Measurements from ENCODE around the gene WNK3. TPM values are rescaled to one million over a fixed set of nuclear protein-coding genes. Genes with fewer than 3 reads are reported as not detected.
"Not testable (repeated sequence)": the region's sequence is repeated elsewhere in the genome, so short reads cannot be mapped to it uniquely, and the experiment has no call there.

Gene WNK3
- total RNA-seq = 3.3 TPM

DNA sequence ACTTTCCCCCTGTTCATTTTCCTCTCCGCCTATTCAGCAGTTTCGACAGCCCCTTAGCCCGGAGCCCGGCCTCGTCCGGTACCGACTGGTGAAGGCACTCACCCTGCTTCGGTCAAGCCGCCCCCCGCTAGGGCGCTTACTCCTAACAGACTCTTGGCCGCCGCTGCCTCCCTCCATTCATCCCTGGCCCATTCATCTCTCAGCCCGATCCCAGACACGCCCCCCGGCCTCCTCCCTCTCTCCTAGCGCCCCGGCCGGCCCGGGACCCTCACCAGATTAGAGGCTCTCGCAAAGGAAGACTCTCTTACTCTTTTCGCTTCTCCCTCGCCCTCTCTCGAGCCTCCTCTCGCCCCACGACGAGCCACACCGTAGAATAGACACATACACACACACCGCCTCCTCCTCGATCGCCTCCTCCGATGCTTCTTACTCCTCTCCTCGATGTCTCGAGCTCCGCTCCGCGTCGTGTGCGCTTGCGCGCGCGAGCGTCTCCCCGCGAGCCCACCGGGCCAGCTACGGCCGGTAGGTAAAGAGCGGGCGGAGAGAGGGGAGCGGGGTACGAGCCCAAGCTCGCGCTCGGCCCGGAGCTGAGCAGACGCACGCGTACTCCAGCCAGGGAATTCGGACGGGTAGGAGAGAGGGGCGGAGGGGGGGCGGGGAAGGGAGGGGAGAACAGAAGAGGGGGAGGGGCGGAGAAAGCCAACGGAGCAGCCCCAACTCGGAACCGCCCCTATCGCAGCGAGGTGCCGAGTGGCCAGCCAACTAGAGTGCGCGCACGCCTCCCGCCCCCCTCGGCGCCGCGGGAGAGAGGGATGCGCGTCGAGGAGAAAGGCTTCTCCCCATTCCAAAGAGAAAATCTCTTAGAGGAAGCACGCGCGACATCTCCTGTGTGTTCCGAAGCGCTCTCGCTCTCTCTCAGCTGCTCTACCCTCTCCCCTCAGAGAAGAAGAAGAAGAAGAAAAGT lies at the start of gene WNK3:
Gene WNK3, minus strand, starts transcription at position 633 of the 964 bp plus-strand sequence.
- Histone ChIP-seq H3K4me1 (no peaks in the 10 kb centered on the region), H3K36me3 (no peaks in the 10 kb centered on the region), H3K27ac (peak within 1 kb of the TSS; percentile 84 to 86), H3K27me3 (no peaks in the 10 kb centered on the region), H3K4me3 (peak within 1 kb of the TSS; percentile 56 to 67), H3K9me3 (no peaks in the 10 kb centered on the region)
- intact Hi-C loops (cut with DNase I) = loop anchor here (1.0 to 5.0 kb wide), 7 partner anchors 83 to 915 kb away; partner anchors contain the start of genes FAM120C, MAGED2 and TSR2
- peak; percentile 18 to 86 for DNase-seq (ENCODE audit: low spot score in 2 of 2)
- TF ChIP-seq, protein P1, sequence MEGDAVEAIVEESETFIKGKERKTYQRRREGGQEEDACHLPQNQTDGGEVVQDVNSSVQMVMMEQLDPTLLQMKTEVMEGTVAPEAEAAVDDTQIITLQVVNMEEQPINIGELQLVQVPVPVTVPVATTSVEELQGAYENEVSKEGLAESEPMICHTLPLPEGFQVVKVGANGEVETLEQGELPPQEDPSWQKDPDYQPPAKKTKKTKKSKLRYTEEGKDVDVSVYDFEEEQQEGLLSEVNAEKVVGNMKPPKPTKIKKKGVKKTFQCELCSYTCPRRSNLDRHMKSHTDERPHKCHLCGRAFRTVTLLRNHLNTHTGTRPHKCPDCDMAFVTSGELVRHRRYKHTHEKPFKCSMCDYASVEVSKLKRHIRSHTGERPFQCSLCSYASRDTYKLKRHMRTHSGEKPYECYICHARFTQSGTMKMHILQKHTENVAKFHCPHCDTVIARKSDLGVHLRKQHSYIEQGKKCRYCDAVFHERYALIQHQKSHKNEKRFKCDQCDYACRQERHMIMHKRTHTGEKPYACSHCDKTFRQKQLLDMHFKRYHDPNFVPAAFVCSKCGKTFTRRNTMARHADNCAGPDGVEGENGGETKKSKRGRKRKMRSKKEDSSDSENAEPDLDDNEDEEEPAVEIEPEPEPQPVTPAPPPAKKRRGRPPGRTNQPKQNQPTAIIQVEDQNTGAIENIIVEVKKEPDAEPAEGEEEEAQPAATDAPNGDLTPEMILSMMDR (IDR thresholded peaks at IDR 0.05) = no peak

DNA sequence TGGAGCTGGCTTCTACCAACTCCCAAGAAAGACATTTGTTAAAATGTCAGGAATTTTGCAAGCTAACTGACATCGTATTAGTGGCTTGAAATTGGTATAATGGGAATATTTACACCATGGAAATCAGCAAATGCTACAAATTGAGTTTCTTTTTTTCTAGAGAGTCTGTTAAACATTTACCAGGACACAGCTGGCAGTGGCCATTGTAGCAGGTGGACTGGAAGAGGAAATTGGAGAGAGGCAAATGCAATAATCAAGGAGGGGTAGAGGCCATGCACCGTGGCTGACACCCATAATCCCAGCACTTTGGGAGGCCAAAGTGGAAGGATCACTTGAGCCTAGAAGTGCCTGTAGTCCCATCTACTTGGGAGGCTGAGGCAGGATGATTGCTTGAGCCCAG lies 49.4 kb upstream of the WNK3 start:
- H3K27ac ChIP-seq = no peak overlapping the region
- TF ChIP-seq, protein P1 (IDR thresholded peaks at IDR 0.05) = no peak
- no peaks in the 10 kb centered on the region for H3K4me1 ChIP-seq
- no peaks in the 10 kb centered on the region for H3K27me3 ChIP-seq
- no peaks in the 10 kb centered on the region for H3K9me3 ChIP-seq
- no peak overlapping the region for H3K4me3 ChIP-seq
- intact Hi-C loops (cut with DNase I) = no loop called here
- no peak for DNase-seq (ENCODE audit: low spot score in 2 of 2)
- no peaks in the 10 kb centered on the region for H3K36me3 ChIP-seq

DNA sequence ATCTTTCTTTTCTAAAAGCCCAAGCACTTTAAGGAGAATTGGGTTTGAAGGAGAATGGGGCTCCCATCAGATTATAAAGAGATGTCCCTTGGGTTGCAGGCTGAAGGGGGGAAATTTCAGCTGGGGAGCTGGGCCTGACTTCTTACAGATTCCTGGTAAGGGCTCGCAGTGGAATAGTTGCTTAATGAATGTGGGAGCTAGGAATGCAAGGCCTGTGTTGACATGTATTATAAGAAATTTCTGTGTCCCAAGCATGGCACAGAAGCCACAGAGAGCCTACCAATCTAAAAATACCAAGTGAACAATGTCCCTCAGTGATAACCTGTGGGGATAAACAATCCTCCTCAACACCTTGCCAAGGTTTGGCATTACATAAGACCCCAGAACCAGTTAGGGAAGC lies 39.3 kb upstream of the WNK3 start:
- TF ChIP-seq, protein P1 (IDR thresholded peaks at IDR 0.05) = no peak
- Histone ChIP-seq H3K9me3 (no peaks in the 10 kb centered on the region), H3K36me3 (no peaks in the 10 kb centered on the region), H3K4me3 (no peak overlapping the region), H3K27ac (no peak overlapping the region), H3K4me1 (no peaks in the 10 kb centered on the region), H3K27me3 (no peaks in the 10 kb centered on the region)
- intact Hi-C loops (cut with DNase I) = no loop called here
- no peak for DNase-seq (ENCODE audit: low spot score in 2 of 2)

DNA sequence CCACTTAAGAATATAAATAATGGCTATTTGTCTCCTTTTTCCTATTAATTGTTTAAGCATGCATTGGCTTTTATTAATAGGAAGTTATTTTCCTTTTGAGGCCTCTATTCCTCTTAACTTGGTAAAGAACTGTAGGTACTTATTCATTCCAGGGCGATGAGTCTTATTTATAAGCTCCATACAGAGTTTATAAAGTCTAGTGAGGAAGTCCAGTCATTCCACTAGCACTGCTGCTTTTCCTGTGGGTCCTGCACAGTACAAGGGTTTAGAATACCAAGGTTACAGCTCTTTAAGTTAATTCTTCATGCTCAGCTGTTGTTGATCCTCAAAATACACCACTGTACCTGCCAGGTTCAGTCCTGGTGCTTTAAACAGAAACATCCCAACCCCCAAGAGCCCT lies 28.5 kb upstream of the WNK3 start:
- Histone ChIP-seq H3K4me1 (no peaks in the 10 kb centered on the region), H3K27ac (no peak overlapping the region), H3K36me3 (no peaks in the 10 kb centered on the region), H3K27me3 (no peaks in the 10 kb centered on the region), H3K9me3 (no peaks in the 10 kb centered on the region), H3K4me3 (no peak overlapping the region)
- TF ChIP-seq, protein P1 (IDR thresholded peaks at IDR 0.05) = no peak
- DNase-seq (ENCODE audit: low spot score in 2 of 2) = no peak
- intact Hi-C loops (cut with DNase I) = no loop called here

DNA sequence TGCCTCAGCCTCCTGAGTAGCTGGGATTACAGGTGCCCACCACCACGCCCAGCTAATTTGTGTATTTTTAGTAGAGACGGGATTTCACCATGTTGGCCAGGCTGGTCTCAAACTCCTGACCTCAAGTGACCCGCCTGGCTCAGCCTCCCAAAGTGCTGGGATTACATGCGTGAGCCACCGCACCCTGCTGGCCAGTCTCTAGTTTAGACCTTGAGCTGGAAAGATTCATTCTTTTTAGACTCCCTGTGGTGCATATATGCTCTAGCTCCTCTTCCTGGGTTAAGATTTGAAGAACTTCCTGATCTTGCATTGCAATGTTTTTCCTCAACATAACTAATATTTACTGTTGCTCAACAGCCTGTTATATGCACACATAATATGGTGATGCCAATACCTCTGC lies 26.8 kb upstream of the WNK3 start:
- H3K27ac ChIP-seq; H3K27me3 ChIP-seq; H3K4me1 ChIP-seq; H3K36me3 ChIP-seq; DNase-seq (ENCODE audit: low spot score in 2 of 2); H3K4me3 ChIP-seq; intact Hi-C loops (cut with DNase I); H3K9me3 ChIP-seq: not testable (repeated sequence)

DNA sequence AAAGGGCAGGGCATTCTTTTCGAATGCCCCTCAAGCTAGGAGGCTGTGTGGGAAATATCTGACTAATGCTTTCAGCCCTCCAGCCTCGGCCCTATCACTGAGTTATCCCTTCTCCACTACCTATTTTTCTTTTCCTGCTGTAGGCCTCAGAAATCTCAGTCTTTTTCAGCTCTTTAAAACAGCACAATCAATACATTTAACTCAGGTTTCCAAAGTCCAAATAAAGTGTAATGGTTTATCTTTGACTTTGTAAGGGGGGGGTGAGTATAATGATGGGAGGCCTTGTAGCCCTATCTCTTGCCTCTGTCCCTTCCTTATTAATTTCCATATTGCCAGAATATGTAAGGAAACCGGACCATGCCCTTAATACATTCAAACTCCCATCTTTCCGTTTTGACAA lies 1.6 kb upstream of the WNK3 start:
- peak overlapping the region in 1 of 2 donors; percentile 67 for H3K4me3 ChIP-seq

More for the DNA sequence above, 1.6 kb upstream of the WNK3 start:
- Histone ChIP-seq H3K9me3 (no peaks in the 10 kb centered on the region), H3K27me3 (no peaks in the 10 kb centered on the region), H3K4me1 (no peaks in the 10 kb centered on the region), H3K36me3 (no peaks in the 10 kb centered on the region), H3K27ac (no peak overlapping the region)
- intact Hi-C loops (cut with DNase I) = loop anchor here (1.0 to 5.0 kb wide), 7 partner anchors 123 to 917 kb away; partner anchors contain the start of genes FAM120C, MAGED2 and PHF8
- no peak for DNase-seq (ENCODE audit: low spot score in 2 of 2)
- TF ChIP-seq, protein P1 (IDR thresholded peaks at IDR 0.05) = no peak
